Adipocyte (in vitro differentiated cells): ENCODE measurements around the gene ZACN.
A peak's percentile ranks its signal among the peaks of the same experiment; 100 is the strongest.
"Not testable (repeated sequence)": the region's sequence is repeated elsewhere in the genome, so short reads cannot be mapped to it uniquely, and the experiment has no call there.

ENCODE experiments used
- DNase-seq: peaks from one replicate; pipeline ENCODE4 v3.0.0-alpha.2; 2015; ENCODE audit warnings: low read depth
- H3K27me3 ChIP-seq: replicated peaks from 2 replicates; pipeline ENCODE4 v1.7.0; 2013; ENCODE audit warnings: mild to moderate bottlenecking, low read length, moderate library complexity; ENCODE audit not compliant: control insufficient read depth, insufficient read depth
- H3K36me3 ChIP-seq: 2 replicates; pipeline ENCODE4 v1.7.0; 2013; ENCODE audit warnings: low read length, mild to moderate bottlenecking, moderate library complexity; ENCODE audit not compliant: control insufficient read depth, insufficient read depth, severe bottlenecking
- H3K4me1 ChIP-seq: 2 replicates; pipeline ENCODE4 v1.7.0; 2013; ENCODE audit warnings: mild to moderate bottlenecking, low read length, moderate library complexity; ENCODE audit not compliant: control insufficient read depth, insufficient read depth
- H3K4me3 ChIP-seq: 2 replicates; pipeline ENCODE4 v1.7.0; 2013; ENCODE audit warnings: mild to moderate bottlenecking, low read length, moderate library complexity
- H3K9ac ChIP-seq: 2 replicates; pipeline ENCODE4 v1.7.0; 2013; ENCODE audit warnings: mild to moderate bottlenecking, low read length, moderate library complexity
- H3K9me3 ChIP-seq: 2 replicates; pipeline ENCODE4 v1.7.0; 2013; ENCODE audit warnings: mild to moderate bottlenecking, low read length, moderate library complexity; ENCODE audit not compliant: control insufficient read depth

The ZACN gene

DNA sequence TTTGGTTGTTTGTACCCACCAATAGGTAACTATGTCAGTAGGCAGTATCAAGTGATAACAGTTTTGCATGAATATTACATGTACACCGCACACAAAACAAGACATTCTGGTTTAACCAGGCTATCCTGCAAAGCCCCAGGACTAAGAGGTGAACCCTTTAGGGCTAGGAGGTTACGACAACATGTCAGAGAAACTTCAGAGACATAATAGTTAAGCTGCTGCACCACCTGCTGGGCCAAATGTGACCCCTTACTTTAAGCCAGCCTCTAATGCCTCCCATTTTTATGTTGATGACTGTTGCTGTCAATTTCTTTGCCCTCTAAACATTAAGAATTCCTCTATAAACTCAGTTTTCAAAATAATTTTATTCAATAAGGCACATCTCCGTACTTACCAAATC lies 22.1 kb upstream of the ZACN start:
- no peak for DNase-seq
- peaks cover 80% of the 10 kb centered on the region for H3K36me3 ChIP-seq

DNA sequence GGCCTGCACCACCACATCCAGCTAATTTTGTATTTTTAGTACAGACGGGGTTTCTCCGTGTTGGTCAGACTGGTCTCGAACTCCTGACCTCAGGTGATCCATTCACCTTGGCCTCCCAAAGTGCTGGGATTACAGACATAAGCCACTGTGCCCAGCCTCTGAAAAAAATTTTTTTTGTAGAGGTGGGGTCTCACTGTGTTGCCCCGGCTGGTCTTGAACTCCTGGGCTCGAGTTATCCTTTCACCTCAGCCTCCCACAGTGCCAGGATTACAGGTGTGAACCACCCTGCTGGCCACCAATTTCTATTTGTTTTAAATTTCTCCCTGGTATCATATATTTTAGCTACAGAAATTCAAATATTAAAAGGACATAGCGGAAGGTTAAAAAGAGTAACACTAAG lies 20.7 kb upstream of the ZACN start:
- not testable (repeated sequence) for H3K4me3 ChIP-seq, H3K9me3 ChIP-seq, H3K9ac ChIP-seq, H3K4me1 ChIP-seq, H3K27me3 ChIP-seq, DNase-seq
- peaks cover 89% of the 10 kb centered on the region for H3K36me3 ChIP-seq

More for the DNA sequence above, 22.1 kb upstream of the ZACN start:
- H3K4me1 ChIP-seq = peaks cover 5% of the 10 kb centered on the region
- no peaks in the 10 kb centered on the region for H3K27me3 ChIP-seq
- no peak overlapping the region for H3K4me3 ChIP-seq
- no peaks in the 10 kb centered on the region for H3K9me3 ChIP-seq
- no peak overlapping the region for H3K9ac ChIP-seq

DNA sequence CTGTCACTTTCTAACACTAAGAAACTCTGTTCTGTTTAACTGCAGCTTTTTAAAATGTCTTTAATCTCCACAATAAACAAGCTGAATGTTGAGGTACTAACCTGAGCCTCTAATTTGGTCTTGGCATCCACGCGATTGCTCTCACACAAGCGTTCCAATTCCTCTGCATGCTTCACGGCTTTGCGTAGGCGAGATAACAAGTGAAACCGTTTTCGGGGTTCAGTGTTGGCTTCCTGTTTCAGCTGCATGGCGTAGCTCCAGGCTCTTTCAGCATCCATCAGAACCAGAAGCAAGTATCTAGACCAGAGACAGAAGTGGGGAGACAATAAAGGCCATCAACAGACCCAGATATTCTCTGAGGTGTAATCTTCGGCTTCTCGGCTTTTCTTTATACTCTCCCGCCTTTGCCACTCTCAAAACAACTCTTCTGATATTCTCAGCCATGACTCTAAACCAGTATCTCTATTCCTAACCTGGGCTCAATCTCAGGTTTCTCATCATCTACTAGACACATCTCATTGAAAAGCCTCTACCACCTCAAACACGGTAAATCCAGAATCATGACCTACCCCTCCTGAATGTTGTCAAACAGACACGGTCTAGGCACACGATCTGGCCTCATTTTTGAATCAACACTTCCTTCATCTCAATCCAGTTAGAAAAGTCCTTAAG lies 15.0 kb upstream of the ZACN start:
- Histone ChIP-seq H3K36me3 (peaks cover 90% of the 10 kb centered on the region), H3K9me3 (no peaks in the 10 kb centered on the region), H3K4me3 (no peak overlapping the region), H3K4me1 (no peaks in the 10 kb centered on the region), H3K9ac (no peak overlapping the region), H3K27me3 (no peaks in the 10 kb centered on the region)
- no peak for DNase-seq

DNA sequence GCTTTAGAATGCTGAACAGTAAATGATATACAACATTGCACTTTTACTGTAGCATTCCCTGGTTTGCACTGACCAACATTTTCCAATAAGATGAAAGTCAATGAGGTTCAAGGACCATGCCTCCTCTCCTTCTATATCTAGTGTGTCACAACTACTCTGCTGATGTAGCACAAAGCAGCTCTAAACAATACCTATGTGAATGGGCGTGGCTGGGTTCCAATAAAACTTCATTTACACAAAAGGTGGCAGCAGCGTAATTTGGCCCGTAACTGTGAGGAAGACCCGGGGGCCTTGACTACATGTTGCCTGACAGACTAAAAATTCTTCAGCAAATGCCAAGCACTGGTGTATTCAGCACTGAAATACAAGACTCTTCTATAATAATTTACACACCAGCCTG lies 13.2 kb upstream of the ZACN start:
- peaks cover 3% of the 10 kb centered on the region for H3K4me1 ChIP-seq

DNA sequence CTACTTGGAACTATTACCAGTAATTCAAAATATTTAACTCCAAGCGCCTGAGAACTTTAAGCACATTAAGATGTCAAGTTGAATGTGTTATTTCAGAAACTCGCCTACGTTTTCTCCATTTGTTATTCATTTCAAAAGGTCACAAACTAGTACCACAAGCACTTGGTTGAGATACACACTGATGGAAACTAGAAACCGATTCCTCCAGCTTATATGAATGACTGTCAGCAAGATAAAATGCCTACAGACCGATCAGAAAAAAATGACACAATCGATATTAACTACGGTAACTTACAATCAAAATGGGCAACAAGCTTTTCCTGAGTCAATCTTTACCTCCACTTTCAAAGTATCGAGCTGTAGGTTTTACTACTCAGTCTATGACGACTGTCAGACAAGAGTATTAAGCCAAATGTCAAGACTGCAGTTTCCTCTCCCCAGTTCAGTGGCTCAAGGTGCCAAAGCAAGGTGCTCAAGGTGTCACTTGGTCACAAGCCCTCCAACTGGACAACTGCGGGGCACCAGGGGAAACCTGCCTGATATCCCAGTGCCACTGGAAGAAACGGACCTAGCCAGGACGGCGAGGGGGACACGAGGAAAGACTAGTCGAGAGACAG lies 7.3 kb upstream of the ZACN start:
- Histone ChIP-seq H3K9ac (peak overlapping the region; percentile 90), H3K36me3 (peaks cover 19% of the 10 kb centered on the region), H3K27me3 (peaks cover 23% of the 10 kb centered on the region), H3K4me3 (peak overlapping the region; percentile 92), H3K9me3 (no peaks in the 10 kb centered on the region), H3K4me1 (peaks cover 16% of the 10 kb centered on the region)
- DNase-seq = no peak

More for the DNA sequence above, 13.2 kb upstream of the ZACN start:
- Histone ChIP-seq H3K27me3 (no peaks in the 10 kb centered on the region), H3K4me3 (no peak overlapping the region), H3K9me3 (no peaks in the 10 kb centered on the region), H3K9ac (no peak overlapping the region), H3K36me3 (peaks cover 73% of the 10 kb centered on the region)
- DNase-seq = no peak

DNA sequence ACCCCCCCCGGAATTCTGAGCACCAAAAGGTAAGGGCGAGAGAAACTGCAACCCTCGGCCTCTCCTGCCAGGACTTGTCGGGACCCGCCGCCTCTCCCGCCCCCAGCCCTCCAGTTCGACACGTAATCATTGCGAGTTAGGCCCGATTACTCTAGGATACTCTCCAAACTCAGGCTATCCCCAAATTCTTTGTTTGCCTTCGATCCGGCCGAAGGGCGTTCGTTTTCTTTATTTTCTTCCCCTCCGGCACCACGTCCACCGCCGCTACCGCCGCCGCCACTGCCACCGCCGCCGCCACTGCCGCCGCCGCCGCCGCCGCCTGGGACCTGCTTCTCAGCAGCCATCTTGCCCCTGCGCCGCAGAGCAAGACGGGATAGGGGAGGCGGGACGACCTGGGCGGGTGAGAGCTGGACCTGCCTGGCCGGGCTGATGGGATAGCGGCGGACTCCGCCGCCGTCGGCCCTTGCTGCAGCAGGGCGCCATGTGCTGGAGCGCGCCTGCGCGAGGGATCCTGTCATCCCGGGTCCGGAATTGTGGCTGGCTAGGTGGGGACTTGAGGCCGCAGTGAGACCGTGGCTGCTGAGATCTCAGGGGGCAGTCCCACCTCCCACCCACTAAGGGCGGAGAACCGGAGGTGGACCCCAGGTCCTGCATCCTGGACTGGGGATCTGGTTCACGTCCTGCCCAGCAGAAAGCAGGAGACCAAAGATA lies 6.7 kb upstream of the ZACN start, which contains the start of gene SRP68:
SRP68 (minus strand) TSS at position 370 of the 711 bp plus-strand sequence; CDS start at position 344, 26 bp downstream.
- H3K4me1 ChIP-seq = peaks cover 16% of the 10 kb centered on the region
- H3K9me3 ChIP-seq = no peaks in the 10 kb centered on the region
- H3K9ac ChIP-seq = peak within 1 kb of the TSS; percentile 90
- peaks cover 29% of the 10 kb centered on the region for H3K27me3 ChIP-seq
- H3K4me3 ChIP-seq = peak within 1 kb of the TSS; percentile 92
- peaks cover 12% of the 10 kb centered on the region for H3K36me3 ChIP-seq
- peak; percentile 97 for DNase-seq

DNA sequence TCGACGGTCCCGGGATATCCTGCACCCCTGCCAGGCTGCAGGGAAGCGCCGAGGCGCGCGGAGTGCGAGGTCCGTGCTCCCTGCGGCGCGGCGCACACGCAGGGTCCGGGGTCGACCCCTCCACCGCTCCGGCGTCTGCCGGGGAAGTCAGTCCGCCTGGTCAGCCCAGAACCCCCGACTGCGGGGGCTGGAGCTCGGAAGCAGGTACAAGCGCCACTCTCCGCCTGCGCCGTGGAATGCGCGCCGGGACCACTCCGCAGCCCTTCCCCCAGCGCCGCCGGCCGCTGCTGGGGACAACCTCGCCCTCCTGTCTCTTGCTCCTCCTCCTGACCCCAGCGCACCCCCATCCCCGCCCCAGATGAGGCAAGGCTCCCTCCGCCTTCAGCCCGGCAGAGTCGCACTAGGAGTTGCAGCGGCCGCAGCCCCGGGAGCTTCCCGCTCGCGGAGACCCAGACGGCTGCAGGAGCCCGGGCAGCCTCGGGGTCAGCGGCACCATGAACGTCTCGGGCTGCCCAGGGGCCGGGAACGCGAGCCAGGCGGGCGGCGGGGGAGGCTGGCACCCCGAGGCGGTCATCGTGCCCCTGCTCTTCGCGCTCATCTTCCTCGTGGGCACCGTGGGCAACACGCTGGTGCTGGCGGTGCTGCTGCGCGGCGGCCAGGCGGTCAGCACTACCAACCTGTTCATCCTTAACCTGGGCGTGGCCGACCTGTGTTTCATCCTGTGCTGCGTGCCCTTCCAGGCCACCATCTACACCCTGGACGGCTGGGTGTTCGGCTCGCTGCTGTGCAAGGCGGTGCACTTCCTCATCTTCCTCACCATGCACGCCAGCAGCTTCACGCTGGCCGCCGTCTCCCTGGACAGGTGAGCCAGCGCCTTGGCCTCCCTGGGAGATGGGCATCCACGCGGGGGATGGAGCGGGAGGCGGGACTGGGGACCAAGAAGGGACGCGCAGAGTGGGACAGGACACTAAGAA lies 4.3 kb upstream of the ZACN start, which contains the start of gene GALR2:
GALR2 (plus strand) TSS at position 392 of the 974 bp plus-strand sequence; CDS start at position 495, 103 bp downstream.
- no peak within 1 kb of the TSS for H3K4me3 ChIP-seq
- H3K9ac ChIP-seq = no peak within 1 kb of the TSS
- H3K36me3 ChIP-seq = no peaks in the 10 kb centered on the region
- H3K9me3 ChIP-seq = no peaks in the 10 kb centered on the region
- H3K4me1 ChIP-seq = peaks cover 16% of the 10 kb centered on the region
- DNase-seq = no peak
- H3K27me3 ChIP-seq = peaks cover 50% of the 10 kb centered on the region

DNA sequence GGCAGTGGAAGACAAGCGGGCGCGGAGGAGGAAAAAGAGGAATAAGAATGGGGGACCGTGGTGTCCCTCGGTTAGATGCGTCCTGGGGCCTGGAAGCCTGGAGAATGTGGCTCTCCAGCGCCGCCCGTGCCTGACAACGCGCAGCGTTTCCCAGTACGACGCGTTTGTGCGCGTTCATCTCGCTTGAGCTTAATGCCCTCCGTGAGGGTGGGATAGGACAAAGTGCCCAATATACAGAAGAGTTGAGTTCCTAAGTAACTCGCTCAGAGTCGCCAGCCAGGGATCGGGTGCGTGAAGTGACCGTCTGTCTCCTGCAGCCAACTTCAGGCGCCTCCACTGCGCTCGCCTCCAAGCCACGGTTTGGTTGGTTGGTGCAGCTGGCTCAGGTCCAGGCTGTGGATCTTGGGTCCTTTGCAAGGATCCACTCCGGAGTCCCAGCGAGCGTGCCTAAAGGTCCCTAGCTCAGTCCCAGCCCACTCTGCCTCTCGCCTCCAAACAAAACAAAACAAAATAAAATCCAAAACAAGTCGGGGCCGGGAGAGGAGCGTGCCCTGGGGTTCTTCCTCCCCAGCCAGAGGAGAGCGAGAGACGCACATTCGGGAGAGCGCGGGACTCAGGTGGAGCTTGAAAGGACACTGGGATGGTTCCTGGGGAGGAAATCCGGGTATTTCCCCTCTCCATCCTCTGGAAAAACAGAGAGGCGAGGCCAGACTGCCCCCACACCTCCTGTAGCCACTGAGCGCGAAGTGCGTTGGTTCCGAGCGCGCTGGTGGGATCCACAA lies 3.4 kb upstream of the ZACN start:
- H3K27me3 ChIP-seq = peaks cover 54% of the 10 kb centered on the region
- H3K9ac ChIP-seq = no peak overlapping the region
- peak; percentile 45 for DNase-seq
- no peaks in the 10 kb centered on the region for H3K36me3 ChIP-seq
- H3K4me3 ChIP-seq = no peak overlapping the region
- no peaks in the 10 kb centered on the region for H3K9me3 ChIP-seq
- H3K4me1 ChIP-seq = peaks cover 15% of the 10 kb centered on the region

DNA sequence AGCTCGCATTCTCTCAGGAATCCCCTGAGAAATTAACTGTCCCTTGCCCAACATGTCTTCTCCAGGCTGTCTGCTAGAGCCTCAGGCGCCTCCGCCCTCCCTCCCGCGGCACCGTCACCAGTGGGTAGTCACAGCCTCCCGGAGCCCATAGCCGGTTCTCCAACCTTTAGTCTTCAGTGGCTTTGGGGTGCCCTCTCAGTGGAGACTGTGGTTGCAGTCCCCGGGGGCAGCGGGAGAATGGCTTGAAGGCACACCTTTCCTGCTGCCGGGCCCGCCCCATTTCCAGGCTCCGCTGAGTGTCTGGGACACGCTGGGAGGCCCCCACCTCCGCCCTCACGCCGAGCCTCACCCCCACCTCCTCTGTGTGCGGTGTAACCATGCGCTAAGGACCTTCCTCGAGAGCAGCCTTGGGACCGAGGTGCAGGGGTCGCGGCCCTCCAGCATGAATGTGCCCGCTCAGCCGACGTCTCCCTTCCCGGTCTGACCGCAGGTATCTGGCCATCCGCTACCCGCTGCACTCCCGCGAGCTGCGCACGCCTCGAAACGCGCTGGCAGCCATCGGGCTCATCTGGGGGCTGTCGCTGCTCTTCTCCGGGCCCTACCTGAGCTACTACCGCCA lies 2.7 kb upstream of the ZACN start:
- Histone ChIP-seq H3K4me3 (no peak overlapping the region), H3K36me3 (no peaks in the 10 kb centered on the region), H3K27me3 (peaks cover 54% of the 10 kb centered on the region), H3K9ac (no peak overlapping the region), H3K4me1 (peaks cover 8% of the 10 kb centered on the region), H3K9me3 (no peaks in the 10 kb centered on the region)
- DNase-seq = no peak
